HG02973 (cell line): Measurements from ENCODE around the gene CD320.

ENCODE experiments used
- ATAC-seq: cut with Tn5 transposase; IDR thresholded peaks from one replicate; pipeline ENCODE4 v1.9.1; 2021; ENCODE audit warnings: moderate library complexity; ENCODE audit not compliant: unreplicated experiment

The CD320 gene

DNA sequence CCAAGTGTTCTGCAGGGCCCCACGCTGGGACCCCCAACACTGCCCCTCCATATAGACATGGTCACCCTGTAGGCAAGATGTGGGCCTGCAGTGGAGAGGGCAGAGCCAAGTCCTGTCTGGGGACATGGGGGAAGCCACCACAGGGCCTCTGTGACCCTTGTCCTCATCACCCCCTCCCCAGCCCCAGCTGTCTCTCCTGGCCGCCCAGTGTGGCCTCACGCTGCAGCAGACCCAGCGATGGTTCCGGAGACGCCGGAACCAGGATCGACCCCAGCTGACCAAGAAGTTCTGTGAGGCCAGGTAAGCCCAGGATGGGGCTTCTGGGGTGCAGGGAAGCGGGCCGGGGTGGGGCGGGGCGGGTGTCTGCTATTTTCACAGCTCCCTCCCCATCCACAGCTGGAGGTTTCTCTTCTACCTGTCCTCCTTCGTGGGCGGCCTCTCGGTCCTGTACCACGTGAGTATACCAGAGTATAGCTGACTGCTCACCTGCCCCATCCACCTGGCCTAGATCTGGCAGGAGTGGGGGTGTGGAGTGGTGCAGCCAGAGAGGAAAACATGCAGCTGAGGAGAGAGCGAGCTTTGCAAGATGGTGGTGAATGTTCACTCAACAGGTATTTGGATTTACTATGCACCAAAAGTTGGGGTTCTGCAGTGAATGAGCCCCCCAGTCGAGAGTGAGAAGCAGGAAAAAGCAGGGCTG is 52.6 kb downstream of the CD320 start:
- ATAC-seq: no peak

DNA sequence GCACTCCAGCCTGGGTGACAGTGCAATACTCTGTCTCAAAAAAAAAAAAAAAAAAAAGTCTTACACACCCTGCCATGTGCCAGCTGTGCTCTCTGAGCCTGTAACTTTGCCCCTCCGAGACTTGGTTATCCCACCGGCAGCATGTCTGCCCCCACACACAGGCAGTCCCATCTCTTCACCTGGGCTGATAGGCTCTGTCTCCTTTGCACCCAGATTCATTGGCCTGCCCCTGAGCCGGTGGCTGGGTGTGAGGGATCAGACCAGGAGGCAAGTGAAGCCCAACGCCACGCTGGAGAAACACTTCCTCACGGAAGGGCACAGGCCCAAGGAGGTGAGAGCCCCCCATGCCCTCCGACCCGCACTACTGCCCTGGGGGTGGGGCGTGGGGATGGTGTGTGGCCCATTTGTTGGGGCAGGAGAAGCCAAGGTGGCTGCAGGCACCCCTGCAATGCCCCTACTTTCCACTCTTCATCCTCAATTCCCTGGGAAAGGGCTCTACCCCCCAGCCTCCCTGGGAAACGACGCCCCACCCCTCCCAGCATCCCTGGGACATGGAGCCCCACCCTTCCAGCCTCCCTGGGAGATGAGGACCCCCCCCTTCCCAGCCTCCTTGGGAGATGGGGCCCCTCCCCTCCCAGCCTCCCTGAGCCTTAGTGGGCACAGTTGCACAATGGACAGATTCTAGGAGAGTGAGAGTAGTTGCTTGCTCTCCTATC is 53.7 kb downstream of the CD320 start:
- no peak for ATAC-seq

DNA sequence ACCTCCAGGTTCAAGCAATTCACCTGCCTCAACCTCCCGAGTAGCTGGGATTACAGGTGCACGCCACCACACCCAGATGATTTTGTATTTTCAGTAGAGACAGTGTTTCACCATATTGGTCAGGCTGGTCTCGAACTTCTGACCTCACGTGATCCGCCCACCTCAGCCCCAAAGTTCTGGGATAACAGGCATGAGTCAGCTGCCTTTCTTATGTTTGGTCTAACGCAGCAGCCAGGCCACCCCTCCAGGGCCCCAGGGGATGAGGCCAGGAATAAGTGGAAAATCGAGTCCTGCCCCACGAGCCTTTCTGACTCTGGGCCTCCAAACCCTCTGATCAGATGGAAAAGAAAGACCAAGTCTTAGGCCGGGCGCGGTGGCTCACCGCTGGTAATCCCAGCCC is 54.5 kb downstream of the CD320 start:
- no peak for ATAC-seq

DNA sequence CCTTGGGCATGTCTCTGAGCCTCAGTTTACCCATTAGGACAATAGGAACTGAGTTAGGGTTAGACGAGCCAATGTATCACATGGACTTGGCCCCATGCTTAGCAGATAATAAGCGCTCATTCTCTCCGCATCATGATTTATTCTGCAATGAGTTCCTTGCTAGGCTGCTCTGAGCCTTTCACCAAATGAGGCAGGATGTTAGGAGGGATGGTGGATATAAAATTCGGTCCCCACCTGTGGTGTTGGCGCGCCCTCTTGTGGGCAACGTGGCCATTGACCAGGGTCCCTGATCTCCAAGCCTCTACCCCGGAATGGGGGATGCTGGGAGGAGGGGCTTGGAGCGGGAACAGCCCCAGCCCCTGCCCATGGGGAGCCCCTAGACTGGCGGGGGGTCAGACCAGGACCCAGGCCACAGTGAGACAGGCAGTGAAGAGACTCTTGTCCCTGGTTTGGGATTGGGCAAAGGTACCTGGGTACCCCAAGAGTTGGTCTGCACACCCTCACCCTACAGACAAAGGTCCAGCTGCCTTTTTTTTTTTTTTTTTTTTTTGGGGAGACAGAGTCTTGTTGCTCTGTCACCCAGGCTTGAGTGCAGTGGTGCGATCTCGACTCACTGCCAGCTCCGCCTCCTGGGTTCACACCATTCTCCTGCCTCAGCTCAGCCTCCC is 55.1 kb downstream of the CD320 start:
- no peak for ATAC-seq
